Measurements from ENCODE around the gene GCHFR.
A peak's percentile ranks its signal among the peaks of the same experiment; 100 is the strongest.

The GCHFR gene

GRCh38 chr15:40799523-40799922 is 35.7 kb downstream of the GCHFR start:
- H3K27me3 ChIP-seq = no peaks in the 10 kb centered on the region
- no peak overlapping the region for H3K4me3 ChIP-seq (ENCODE audit: low read depth in 1 of 2, low read length in 1 of 2)
- no peaks in the 10 kb centered on the region for H3K9me3 ChIP-seq
- H3K4me1 ChIP-seq (ENCODE audit: control insufficient read depth in 1 of 2, insufficient read depth in 1 of 2, low read depth in 1 of 2, low read length in 1 of 2) = peaks cover 7% of the 10 kb centered on the region in 2 experiments
- no peaks in the 10 kb centered on the region for H3K36me3 ChIP-seq
- TF ChIP-seq CTCF (IDR thresholded peaks at IDR 0.05) = no peak
- no peak overlapping the region for H3K27ac ChIP-seq

- Histone ChIP-seq H3K4me1 (ENCODE audit: control insufficient read depth in 1 of 2, insufficient read depth in 1 of 2, low read depth in 1 of 2, low read length in 1 of 2) (peaks cover 12 to 13% of the 10 kb centered on the region in 2 experiments), H3K4me3 (ENCODE audit: low read depth in 1 of 2, low read length in 1 of 2) (no peak overlapping the region), H3K36me3 (no peaks in the 10 kb centered on the region), H3K27me3 (no peaks in the 10 kb centered on the region), H3K9me3 (no peaks in the 10 kb centered on the region), H3K27ac (no peak overlapping the region)
- TF ChIP-seq CTCF (IDR thresholded peaks at IDR 0.05) = no peak
These were observed 39.2 kb downstream of the GCHFR start for GRCh38 chr15:40803076-40803475.

- Histone ChIP-seq H3K4me1 (ENCODE audit: control insufficient read depth in 1 of 2, insufficient read depth in 1 of 2, low read depth in 1 of 2, low read length in 1 of 2) (peaks cover 15 to 16% of the 10 kb centered on the region in 2 experiments), H3K27ac (no peak overlapping the region), H3K27me3 (no peaks in the 10 kb centered on the region), H3K9me3 (no peaks in the 10 kb centered on the region), H3K36me3 (no peaks in the 10 kb centered on the region), H3K4me3 (ENCODE audit: low read depth in 1 of 2, low read length in 1 of 2) (no peak overlapping the region)
- no peak for TF ChIP-seq CTCF (IDR thresholded peaks at IDR 0.05)
These were observed 39.8 kb downstream of the GCHFR start for GRCh38 chr15:40803688-40804087.

GRCh38 chr15:40806672-40807027 is 42.8 kb downstream of the GCHFR start:
- TF ChIP-seq CTCF (IDR thresholded peaks at IDR 0.05) = no peak
- Histone ChIP-seq H3K27me3 (no peaks in the 10 kb centered on the region), H3K4me1 (ENCODE audit: control insufficient read depth in 1 of 2, insufficient read depth in 1 of 2, low read depth in 1 of 2, low read length in 1 of 2) (peaks cover 15 to 16% of the 10 kb centered on the region in 2 experiments), H3K36me3 (peaks cover 23% of the 10 kb centered on the region), H3K27ac (peak overlapping the region; percentile 80), H3K4me3 (ENCODE audit: low read depth in 1 of 2, low read length in 1 of 2) (peak overlapping the region; percentile 98 to 100), H3K9me3 (no peaks in the 10 kb centered on the region)

GRCh38 chr15:40807028-40807887 is 43.4 kb downstream of the GCHFR start, which contains the start of the genes DNAJC17 and ZFYVE19:
Gene DNAJC17, minus strand, starts transcription at chr15:40807473. Its CDS starts 27 bp downstream, at chr15:40807446.
Gene ZFYVE19, plus strand, starts transcription at chr15:40807089. Its CDS starts 501 bp downstream, at chr15:40807590.
- H3K4me1 ChIP-seq (ENCODE audit: control insufficient read depth in 1 of 2, insufficient read depth in 1 of 2, low read depth in 1 of 2, low read length in 1 of 2) = peaks cover 15 to 16% of the 10 kb centered on the region in 2 experiments
- H3K4me3 ChIP-seq (ENCODE audit: low read depth in 1 of 2, low read length in 1 of 2) = peak within 1 kb of the TSS; percentile 98 to 100
- H3K27ac ChIP-seq = peak within 1 kb of the TSS; percentile 80
- peak; percentile 27 for TF ChIP-seq CTCF (IDR thresholded peaks at IDR 0.05)
- no peaks in the 10 kb centered on the region for H3K9me3 ChIP-seq
- no peaks in the 10 kb centered on the region for H3K27me3 ChIP-seq
- H3K36me3 ChIP-seq = peaks cover 25% of the 10 kb centered on the region
